ENCODE data around the gene DCAF5.
"Not testable (repeated sequence)": the region's sequence is repeated elsewhere in the genome, so short reads cannot be mapped to it uniquely, and the experiment has no call there.

GRCh38 chr14:69182580-69182979, 29.7 kb upstream of the DCAF5 start:
- TF ChIP-seq POLR2A (IDR thresholded peaks at IDR 0.05; ENCODE audit: low read depth, low read length); POLR2AphosphoS5 (IDR thresholded peaks at IDR 0.05; ENCODE audit: low read depth, low read length); TAF1 (IDR thresholded peaks at IDR 0.05; ENCODE audit: low read depth, low read length); SPI1 (IDR thresholded peaks at IDR 0.05; ENCODE audit: low read depth, low read length); PAX5 (IDR thresholded peaks at IDR 0.05; ENCODE audit: insufficient read depth, low read length, severe bottlenecking); POU2F2 (IDR thresholded peaks at IDR 0.05; ENCODE audit: low read depth, low read length): not testable (repeated sequence)

Data from GM12891 (cell line).